HG02571 (cell line): Measurements from ENCODE around the gene GSS.

ENCODE experiments used
- ATAC-seq: cut with Tn5 transposase; IDR thresholded peaks from one replicate; pipeline ENCODE4 v1.9.1; 2021; ENCODE audit warnings: mild to moderate bottlenecking, moderate library complexity; ENCODE audit not compliant: unreplicated experiment

The GSS gene

DNA sequence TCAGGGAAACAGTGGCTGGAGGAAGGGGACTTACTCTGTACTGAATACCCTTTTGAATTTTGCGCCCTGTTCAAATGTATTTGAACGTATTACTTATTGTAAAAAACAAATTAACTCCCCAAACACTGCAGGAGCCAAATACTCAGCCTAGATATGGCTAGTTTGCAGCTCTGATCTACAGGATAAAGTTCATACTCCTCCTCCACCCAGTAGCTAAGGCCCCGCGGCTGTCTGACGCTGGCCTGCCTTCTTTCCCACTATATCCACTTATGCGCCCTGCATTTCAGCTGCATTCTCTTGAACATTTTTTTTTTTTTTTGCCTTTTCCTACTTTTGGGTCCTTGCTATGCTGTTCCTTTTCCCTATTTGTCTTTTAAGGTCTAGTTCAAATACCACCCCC is 6.5 kb downstream of the GSS start:
- ATAC-seq = no peak

- ATAC-seq = no peak
Measured at GRCh38 chr20:34948030-34948429, 7.6 kb downstream of the GSS start.

DNA sequence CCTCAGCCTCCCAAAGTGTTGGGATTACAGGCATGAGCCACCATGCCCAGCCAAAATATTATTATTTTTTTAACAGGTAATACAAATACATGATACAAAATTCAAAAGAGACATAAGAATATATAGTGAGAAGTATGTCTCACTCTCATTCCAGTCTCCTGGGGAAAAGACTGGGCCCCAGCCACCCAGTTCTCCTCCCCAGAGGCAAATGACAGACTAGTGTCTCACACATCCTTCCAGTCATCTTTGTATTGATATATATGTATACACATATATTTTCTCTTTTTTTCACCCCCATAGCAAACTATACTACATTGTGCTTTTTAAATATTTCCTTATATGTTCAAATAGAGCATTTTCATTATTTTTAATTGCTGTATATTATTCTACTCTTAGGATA is 8.3 kb downstream of the GSS start:
- ATAC-seq = no peak

DNA sequence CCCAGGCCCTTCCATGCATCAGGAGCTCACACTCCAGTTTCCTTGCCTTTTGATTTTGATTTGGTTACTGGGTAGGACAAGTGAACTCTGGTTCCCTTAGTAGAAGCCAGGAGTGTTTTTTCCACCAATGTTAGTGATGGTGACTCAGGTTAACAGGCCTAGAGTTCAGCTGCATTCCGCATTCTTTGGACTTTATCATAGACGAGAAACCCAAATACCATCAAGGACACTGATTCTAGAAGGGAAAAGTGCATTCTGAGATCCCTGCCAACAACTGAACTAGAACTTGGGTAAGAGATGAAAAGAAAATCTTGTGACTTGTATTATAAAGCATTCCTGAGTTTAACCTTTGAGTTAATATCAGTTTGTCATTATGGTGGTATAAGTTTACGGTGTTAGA is 8.9 kb downstream of the GSS start:
- ATAC-seq = no peak

DNA sequence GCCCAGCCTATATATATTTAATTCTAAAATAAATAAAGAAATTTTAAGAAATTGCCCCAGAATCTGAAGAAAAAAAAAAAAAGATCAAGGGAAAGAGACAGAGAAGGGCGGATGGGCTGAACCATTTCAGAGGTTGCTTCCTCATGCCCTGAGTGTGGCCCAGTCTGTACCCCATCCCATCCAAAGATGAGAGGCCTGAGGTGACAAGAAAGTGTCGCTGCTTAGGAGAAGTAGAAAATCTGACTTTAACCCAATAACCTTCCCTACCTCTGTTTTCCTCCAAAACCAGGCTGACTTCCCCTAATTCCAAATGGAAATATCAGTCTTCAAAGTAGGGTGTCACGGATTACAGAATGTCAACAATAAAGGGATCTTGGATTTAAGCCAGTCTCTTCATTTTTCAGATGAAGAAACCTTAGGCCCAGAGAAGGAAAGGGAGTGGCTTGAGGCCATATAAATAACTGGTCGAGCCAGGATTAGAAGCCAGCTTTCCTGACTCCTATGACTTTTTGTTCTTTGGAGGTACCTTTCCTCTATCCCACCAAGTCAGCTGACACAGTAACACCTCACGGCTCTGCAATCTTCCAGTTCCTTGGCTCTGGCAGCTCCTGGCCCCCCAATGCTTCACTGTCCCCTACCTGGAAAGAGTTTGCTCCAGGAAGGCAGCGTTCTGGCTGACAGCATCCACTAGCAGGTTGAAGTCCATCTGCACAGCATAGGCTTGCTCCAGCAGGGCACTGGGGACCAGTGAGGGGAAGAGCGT is 10.1 kb downstream of the GSS start:
- ATAC-seq = no peak

DNA sequence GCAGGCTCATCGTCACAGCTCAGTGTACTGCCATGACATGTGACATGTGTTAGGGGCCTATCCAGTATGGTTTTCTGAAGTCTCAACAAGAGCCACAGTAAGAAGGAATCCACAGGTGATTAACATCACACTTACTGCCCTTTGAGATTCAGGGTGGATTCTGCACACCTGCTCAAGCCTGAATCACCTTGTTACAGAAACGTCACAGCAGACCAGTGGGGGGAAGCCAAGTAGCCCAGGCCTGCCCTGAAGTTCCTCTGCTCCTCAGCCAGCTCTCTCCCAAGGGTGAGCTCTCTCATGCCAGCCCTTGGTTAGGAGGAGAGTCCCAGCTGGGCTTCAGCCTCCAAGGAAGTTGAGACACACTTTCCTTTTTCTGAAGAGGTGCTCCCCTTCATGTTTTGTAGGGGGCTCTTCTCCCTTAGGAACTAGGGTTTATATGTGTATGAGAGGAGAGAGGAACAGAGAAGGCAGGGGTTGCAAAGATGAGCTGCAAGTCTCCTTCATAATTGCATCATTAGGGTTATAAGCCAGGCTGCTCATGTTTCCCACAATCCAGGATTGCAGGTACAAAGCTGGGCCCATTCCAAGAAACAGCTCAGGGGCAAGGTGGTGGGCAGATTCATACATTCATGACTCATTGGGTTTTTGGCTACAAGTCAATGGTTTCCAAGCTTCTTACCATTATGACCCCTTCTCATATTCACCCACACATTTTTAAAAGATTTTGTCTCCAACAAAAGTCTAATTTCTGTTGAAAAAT is 11.6 kb downstream of the GSS start:
- ATAC-seq = no peak

GRCh38 chr20:34942301-34942700 is 13.3 kb downstream of the GSS start:
- no peak for ATAC-seq

DNA sequence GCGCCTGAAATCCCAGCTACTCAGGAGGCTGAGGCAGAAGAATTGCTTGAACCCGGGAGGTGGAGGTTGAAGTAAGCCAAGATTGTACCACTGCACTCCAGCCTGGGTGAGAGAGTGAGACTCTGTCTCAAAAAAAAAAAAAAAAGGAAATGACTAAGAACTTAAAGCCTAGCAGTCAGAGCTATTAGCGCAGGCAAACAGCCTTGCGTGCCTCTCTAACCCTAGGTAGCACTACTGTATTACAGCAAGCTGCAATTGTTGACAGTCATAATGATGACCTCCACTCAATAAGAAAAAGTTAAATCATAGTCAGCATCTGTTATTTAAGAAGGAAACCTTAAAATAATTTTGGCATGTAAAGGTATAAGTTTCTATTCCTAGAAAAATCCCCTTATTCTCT is 14.4 kb downstream of the GSS start:
- no peak for ATAC-seq

- no peak for ATAC-seq
Measured at GRCh38 chr20:34940081-34940481, 15.5 kb downstream of the GSS start.

GRCh38 chr20:34938466-34939163 is 17.0 kb downstream of the GSS start:
- no peak for ATAC-seq

- ATAC-seq = no peak
Measured at GRCh38 chr20:34931771-34932170, 23.8 kb downstream of the GSS start.

- no peak for ATAC-seq
Measured at GRCh38 chr20:34928411-34928810, 27.2 kb downstream of the GSS start.

GRCh38 chr20:34927736-34928135 is 27.9 kb downstream of the GSS start:
- no peak for ATAC-seq

- no peak for ATAC-seq
Measured at GRCh38 chr20:34926581-34926980, 29.0 kb downstream of the GSS start.

- no peak for ATAC-seq
Measured at GRCh38 chr20:34925981-34926380, 29.6 kb downstream of the GSS start.

- ATAC-seq = no peak
Measured at GRCh38 chr20:34925341-34925740, 30.3 kb downstream of the GSS start.

DNA sequence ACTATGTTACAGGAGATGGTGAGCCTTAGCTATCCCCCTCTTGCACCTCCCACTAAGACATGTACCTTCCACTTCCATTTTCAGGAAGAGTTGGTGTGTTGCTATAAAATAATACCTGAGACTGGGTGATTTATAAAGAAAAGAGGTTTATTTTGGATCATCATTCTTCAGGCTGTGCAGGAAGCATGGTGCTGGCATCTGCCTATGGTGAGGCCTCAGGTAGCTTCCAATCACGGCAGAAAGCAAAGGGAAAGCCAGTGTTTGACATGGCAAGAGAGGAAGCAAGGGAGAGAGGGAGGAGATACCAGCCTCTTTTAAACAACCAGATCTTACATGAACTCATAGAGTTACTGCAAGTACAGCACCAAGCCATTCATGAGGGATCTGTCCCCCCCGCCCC is 32.2 kb downstream of the GSS start:
- ATAC-seq = no peak

- ATAC-seq = no peak
Measured at GRCh38 chr20:34922654-34923381, 32.8 kb downstream of the GSS start.

- ATAC-seq = no peak
Measured at GRCh38 chr20:34921436-34921835, 34.2 kb downstream of the GSS start.

GRCh38 chr20:34920055-34920454 is 35.6 kb downstream of the GSS start:
- no peak for ATAC-seq

DNA sequence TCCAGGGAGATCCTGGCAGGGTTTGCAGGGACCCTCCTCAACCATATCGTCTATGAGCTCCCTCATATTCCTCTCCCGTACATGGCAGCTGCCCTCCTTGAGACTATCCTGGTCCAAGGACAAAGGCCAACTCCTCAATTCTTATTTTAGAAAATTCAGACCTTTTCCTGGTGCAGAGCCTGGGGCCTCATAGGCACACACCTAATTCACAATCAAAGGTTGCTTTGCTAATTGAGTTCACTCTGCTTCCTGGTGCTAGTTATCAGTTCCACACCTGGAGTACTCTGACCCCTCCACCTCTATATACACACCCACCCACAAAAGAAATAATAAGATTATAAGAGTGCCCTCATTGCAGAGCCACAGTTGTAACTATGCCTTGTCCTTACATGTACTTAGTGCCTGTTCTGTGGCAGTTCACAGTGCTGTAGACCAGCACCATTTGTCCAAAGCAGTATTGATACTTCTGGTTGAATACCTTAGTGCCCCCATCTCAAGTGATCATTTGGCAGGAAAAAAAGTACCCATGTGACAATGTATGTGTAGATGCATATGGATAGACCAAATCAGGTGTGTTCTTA is 38.7 kb downstream of the GSS start:
- no peak for ATAC-seq
